ENCODE results near the gene TUT1.
"Not testable (repeated sequence)": the region's sequence is repeated elsewhere in the genome, so short reads cannot be mapped to it uniquely, and the experiment has no call there.

Gene TUT1

DNA sequence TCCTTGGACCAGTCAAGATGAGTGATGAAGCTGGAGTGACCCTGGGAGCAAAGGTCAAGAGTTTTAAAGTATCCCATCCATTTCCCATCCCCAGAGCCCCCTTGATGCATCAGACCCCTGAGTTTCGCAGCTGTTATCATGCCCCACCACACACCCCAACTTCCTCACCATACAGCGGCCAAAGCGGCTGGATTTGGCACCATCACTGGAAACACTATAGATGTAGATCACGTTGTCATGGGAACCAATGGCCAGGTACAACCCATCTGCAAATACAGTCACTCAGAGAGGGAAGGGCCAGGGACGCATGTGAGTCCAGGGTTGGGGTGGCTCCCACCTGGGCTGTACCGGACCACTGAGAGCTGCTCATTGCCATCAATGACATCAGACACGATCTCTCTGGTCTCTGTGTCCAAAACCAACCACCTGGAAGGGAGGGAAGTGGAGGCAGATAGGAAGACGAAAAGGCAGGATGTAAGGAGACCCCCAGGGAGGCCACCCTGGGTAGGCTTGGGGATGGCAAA is 12.5 kb upstream of the TUT1 start:
- DNase-seq = no peak

DNA sequence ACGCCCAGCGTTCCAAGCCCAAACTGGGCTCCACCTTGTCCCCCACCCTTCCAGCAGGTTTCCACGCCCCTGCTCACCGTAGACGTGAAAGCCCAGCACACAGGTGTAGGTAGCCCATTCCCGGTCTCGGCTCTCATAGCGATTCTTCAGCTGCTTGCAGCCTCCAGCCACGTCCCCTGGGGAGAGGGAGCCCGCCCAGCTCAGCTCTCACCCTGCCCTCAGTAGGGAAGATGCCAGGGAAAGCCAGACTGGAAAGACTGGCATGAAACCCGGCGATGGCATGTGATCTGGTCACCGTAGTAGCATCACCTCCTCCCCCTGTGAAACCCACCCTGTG is 11.7 kb upstream of the TUT1 start:
- no peak for DNase-seq

DNA sequence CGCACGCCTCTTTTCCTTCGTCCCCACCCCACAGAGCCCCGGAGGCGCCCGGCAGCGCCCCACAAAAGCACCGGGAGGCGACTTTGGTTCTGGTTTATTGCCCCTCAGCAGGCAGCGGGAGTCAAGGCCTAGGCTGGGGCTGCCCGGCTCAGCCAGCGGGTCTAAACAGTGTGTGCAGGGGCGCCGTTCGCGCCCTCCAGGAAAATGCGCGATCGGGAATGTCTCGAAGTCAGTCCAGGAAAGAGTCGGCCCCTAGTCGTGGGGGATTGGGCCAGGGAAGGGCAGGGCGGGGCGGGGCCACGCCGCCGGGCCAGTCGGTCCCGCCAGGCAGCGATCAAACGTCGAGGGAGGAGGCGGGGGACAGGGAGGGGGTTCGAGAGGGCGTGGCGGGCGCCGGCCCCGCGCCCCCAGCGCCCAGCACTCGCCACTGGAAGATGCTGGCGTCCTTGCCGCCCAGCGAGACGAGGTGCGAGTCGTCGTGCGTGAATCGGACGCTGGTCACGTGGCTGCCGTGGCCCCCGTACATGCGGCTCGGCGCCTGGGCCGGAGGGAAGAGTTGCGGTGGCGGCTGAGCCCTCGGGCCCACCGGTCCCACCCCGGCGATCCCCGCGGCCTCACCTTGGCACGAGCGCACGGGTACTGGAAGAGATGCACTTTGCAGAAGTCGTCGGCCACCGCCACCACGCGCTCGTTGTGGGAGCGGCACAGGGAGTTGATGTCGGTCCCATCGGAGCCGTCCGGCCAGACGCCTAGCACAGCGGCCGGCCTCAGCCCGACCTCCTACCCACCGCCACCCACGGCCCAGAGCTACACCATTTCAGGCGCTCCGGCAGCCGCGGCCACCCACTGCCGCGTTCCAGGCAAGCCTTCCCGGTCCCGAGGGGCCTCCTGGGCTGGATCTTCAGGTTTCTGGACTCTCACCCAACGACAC is 11.1 kb upstream of the TUT1 start:
- no peak for DNase-seq

DNA sequence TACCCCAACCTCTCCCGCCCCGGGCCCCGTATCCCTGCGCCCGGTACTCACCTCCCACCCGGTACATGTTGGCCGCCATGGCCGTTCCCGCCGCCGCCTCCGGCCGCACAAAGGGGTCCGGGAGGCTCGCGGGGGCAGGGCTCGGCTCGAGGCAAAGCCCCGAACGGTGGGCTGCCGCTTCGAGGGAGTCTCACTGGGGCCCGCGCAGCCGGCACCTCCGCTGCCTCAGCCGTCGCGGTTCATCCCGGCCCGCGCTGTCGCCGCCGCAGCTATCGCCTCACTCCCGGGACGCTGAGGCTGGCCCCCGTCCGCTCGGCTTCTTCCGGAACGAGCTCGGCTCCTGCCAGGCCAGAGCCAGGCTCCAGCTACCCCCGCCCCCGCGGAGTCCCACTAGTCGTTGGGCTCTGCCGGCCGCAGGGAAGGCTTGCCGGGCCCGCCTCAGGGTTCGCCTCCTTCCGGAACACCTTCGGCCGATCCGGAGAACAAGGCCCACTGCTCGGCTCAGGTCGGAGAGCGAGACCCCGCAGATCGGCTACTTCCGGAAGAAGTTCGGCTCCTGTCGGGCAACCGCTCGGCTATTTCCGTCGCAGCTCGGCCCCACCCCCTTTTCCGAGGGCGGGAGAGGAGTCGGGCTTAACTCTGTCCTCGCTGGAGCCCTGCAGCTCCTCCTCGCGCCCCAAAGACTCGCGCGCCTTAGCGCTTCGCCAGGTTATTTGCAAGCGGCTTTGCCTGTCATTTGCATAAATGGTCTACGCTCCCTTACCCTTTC is 10.2 kb upstream of the TUT1 start, which contains the start of gene MTA2:
Gene MTA2 (minus strand): TSS at position 494 of the 769 bp plus-strand sequence. CDS start 415 bp downstream, at position 79.
- DNase-seq = peak; percentile 99

DNA sequence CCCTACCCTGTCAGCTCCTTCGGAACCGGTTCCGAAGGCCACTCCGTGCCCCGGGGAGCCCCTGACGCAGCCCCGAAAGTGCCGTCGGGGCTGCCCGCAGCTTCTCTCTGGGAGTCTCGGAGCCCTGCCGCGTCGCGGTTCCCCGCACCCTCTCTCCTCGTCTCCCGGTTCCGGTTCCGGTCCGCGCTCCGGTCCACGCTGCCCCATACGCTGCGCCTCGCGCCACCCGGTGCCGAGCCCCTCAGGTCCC is 9.7 kb upstream of the TUT1 start:
- no peak for DNase-seq

DNA sequence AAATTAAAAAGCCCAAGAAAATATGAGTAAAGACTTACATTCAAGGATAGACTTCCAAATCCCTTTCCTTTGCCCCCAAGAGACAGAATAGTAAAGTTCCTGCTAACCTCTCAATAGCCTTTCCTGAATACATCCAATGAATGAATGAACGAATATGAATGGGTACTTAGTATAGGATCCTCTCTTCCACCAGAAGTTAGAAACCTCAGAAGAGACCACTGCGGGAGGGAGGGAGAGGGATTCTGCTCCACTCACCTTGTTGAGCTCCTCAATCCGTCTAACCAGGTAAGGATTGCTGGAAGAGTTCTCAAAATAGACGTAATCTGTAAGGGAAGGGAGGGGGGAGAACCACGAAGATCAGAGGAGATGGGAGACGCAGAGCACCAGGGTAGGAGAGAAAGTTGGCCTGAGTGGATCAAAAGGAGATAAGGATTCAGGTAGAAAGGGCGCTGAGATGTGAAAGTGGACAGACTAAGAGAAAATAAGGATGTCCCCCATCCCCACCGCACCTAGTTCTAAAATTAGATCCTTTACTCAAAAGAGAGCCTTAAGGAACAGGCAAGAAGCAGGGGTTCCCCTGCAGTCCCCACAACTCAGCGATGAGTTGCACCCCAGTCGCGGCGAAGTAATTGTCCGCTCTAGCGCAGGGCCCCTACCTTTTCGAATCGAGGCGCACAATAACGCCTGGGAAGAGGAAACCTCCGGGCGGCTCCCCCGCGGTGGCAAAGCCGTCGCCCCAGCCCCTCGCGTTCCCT is 9.2 kb upstream of the TUT1 start:
- no peak for DNase-seq

DNA sequence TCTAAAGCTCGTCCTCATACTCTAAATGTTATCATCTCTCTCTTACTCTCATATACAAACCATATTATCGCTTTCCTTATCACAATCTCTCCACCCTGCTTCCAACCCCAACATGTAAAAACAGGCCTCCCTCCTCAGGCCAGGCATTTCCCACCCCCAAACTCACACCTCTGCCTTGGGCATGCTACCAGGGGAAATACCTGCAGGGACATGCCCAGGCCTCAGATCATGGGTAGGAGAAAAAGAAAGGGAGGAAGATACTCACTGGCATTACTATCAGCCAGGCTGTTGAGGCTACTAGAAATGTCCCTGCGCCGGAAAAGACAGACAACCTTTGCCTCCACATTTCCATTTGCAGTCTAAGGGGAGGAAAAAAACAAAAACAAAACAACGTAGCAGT is 8.6 kb upstream of the TUT1 start:
- DNase-seq = no peak

DNA sequence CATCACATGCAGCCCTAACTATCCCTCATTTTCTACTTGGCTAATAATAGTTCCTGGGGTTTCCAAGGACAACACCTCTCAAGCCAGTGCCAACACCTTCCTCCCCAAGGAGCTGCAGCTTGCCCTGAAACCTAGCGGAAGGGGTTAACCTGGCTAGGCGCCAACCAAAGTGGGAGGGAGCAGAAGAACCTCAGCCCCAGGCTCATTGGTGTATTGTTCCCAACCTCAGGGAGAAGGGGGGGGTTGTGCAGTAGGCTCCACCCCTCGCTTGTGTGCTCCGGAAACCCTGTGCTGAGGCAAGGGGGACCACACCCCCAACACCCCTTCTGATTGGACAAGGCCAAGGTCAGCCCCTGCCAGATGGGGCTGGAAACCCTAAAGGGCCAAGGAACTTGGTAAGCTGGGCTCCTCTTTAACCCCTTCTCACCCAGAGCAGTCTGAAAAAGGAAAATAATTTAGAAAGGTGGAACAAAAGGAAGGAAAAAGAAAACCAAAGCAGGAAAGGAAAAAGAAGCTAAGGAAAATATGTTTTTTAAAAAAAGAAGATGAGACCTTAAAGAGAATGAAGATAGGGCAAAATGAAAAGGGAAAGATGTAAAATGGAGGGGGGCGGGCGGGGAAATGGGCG is 7.9 kb upstream of the TUT1 start:
- peak; percentile 92 for DNase-seq

DNA sequence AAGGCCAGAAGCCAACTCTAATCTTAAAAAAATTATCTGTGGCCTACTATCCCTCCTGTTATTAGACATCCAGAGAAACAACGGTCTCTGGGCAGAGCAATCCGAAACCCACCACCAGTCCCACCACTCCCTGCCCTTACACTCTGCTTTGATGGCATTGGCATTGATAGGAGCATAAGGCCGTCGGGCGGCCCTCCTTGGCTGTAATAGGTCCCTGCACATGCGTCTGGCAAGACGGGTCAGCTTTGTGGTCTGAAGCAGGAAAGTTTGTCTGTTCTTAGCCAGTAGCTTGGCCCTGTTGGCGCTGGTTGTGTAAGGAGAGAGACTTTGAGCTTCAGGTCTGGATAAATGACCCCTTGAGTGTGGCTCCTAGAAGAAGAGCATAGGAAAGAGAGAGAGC is 3.8 kb upstream of the TUT1 start:
- DNase-seq = no peak

DNA sequence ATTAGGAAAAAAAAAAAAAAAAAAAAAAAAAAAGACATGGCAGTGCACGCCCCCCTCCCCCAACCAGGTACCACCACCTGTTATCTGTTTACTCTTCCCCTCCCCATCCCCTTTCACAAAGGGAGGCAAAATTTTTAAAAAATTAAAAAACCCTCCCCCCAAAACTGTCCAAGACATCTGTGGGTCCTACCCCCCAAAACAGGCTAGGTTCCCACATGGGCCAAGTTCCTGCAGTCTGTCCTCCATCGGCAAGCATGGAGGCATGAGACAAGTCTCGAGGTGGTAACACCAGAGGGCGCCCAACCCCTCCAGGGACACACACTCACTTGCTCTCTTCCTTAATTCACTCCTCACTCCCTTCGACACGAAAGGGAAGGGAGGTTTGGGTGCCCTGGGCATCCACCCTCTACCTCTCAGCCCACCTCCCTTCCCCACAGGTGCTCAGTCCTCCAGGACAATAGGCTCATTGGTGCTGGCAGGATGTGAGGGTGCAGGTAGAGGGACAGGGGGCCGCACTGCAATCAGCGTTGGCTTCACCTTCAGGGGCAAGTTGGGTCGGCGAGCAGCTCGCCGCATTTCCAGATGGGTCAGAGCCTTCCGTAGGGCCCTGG is 2.2 kb upstream of the TUT1 start:
- DNase-seq = peak; percentile 64

DNA sequence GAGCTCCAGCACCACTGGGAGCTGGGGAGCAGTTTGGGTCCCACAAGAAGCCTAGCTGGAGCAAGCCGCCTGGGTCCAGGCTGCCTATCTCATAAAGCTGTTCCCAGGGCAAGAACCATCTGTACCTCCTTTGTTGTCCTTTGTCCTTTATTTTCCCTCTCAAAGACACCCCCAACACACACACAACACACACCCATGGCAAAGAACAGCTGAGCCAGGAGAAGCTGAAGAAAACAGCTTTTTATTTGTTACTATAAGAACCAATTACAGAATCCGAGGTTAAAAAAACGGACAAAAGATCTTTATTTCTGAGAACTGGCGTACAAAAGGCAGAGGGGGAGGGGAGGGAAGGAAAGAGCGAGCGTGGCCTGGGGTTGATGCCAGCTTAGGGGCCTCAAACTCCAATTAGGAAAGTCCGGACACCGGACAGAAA is 1.7 kb upstream of the TUT1 start:
- no peak for DNase-seq

DNA sequence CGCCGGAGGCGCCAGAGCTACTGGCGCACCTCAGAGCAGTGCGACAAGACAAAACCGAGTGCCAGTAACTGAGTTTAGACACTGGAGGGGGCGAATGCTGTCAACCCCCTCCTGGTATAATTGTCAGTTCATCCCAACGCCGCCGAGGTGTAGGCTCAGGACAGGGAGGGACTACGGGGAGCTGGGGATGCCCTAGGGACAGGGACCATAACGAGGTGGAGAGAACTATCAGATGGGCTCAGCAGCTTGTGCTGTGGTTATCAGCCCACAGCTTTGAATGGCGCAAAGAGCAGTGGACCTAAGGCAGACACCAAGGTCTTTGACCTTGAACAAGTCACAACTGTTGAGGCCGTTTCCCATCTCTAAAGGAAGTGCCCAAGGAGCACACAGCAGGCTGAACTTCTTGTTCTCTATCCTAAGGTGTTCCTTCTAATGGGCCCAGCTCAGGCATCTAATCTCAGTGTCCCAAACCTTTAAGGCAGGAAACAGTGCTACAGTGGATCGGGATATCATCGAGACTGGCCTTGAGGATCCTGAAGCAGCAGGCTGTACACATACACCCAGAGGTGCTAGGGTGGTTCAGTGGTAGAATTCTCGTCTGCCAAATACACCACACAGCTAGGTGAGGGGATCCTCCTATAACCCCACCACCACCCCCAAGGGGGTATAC is 958 bp upstream of the TUT1 start:
- no peak for DNase-seq

DNA sequence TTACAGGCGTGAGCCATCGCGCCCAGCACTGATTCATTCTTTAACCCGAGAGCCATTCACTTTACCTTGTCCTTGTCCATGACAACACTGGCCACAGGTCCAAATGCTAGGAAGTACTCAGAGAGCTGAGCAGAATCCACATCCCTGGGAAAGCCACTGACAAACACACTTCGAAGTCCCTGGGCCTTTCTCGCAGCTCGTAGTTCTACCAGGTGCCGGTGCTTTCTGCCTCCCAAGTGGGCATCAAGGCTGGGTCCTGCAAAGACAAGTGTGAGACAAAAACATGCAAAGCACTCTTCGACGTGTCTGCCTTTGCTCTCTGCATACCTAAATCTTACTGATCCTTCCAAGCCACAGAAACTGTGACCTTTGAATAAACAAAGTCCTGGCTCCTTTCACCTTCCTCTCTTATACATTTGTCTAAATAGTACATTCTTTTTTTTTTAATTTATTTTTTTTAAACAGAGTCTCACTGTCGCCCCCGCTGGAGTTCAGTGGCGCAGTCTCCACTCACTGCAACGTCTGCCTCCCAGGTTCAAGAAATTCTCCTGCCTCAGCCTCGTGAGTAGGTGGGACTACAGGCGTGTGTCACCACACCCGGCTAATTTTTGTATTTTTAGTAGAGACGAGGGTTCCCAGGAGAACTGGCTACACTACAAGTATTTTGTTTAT is 2.2 kb downstream of the TUT1 start:
- DNase-seq = no peak

DNA sequence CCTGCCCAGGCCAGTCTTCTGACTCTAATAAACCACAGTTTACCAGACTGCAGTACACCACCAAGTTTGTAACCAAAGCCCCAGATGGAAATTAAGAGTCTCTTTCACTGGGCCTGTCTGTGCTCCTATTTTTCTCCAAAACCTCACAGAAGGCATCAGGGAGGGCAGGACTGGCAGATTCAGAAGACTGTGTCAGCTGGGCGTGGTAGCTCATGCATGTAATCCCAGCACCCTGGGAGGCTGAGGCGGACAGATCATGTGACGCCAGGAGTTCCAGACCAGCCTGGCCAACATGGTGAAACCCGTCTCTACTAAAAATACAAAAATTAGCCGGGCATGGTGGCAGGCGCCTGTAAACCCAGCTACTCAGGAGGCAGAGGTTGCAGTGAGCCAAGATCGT is 6.0 kb downstream of the TUT1 start:
- not testable (repeated sequence) for DNase-seq

DNA sequence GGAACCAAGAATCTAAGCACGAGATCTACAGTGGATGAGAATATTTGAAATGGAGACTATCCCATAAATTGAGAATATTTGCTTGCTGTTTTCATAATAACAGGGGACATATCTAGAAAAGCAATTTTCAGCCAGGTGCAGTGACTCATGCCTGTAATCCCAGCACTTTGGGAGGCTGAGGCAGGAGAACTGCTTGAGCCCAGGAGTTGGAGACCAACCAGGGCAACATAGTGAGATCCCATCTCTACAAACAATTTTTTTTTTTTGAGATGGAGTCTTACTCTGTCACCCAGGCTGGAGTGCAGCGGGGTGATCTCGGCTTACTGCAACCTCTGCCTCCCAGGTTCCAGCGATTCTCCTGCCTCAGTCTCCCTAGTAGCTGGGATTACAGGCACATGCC is 9.6 kb downstream of the TUT1 start:
- not testable (repeated sequence) for DNase-seq

DNA sequence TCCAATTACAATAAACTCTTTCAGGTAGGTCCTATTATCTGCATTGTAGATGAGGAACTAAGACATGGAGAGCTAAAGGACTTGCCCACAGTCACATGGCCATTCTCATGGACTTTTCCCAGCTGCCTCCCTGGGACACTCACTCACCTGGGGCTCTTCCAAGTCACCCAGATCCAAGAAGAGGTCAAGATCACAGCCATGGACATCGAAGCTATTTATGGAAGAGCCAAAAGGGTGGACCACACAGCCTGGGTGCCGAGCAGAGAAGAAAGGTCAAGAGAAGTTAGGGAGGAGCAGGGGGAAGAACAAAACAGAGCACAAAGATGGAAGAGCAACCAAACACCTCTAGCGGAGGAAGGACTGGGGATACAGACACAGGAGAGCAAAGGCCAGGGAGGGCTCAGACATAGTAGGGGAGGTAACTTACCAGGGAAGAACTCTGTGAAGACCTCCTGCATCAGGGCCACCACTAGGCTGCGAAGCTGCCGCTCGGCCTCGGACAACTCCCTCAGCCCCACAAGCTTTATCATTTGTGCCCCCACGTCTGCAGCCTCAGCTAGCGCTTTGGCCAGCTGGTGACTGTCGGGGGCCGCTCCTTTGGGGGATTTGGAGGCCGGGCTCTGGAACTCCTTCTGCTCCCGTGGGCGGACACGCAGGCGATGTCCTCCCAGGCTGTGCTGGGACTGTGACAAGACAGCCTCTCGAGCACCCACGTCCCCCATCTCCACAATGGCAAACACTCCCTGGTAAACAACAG is 10.2 kb downstream of the TUT1 start:
- no peak for DNase-seq

DNA sequence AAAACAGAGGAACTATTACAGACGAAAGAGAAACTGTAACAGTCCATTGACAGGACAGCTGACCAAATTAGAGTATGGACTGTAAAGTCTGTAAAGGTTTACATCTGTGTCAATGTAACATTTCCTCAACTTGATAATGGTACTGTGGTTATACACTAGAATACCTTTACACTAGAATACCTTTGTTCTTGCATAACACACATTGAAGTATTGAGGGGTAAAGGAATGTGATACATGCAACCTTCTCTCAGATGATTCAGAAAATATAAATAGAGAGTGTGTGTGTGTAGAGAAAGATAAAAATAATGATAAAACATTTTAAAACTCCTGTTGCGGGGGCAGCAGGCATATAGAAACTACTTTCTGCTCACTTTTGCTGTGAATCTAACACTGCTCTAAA is 12.1 kb downstream of the TUT1 start:
- no peak for DNase-seq

DNA sequence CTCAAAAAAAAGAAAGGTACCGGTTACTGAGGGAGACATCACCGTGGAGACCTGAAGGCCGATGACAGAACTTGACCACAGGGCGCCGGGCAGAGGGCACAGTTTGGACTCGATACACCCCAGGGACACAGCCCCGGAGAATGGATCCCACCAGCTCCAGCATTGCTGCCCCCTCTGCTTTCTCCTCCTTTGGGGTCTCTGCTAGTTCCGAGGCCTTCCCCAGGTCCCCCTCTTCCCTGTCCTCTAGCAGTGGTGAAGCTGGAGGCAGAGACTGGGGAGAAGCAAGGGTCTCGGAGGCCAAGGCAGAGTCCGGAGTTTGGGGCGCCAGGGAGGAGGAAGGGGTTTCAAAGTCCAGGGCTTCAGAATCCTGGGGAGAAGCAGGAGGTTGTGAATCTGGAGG is 12.8 kb downstream of the TUT1 start:
- no peak for DNase-seq

DNA sequence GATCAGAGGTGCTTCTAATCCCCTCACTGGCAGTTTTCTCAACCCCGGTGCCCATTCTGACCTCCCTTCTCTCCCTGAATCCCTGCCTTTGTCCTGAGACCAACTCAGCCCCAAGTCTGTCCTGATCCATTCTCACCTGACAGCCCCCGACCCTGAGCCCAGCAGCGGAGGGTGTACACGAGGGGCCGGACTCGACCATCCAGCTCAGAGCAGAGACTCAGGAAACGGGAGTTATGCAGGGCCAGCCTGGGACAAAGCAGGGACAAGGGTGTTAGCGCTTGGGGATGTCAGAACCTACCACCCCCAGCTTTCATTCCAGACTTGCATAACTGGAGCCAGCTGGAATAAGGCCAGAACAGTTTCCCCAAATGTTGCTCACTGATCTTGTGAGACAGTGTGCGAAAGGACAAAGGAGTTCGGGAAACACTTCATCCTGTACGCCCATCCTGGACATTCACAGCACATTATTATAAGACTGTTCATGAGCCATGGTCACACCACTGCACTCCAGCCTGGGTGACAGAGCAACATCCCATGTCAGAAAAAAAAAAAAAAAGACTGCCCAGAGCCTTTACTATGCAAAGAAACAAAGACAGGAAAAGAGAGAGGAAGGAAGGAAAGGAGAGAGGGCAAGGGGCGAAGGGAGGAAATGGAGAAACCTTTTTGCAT is 14.1 kb downstream of the TUT1 start:
- no peak for DNase-seq

DNA sequence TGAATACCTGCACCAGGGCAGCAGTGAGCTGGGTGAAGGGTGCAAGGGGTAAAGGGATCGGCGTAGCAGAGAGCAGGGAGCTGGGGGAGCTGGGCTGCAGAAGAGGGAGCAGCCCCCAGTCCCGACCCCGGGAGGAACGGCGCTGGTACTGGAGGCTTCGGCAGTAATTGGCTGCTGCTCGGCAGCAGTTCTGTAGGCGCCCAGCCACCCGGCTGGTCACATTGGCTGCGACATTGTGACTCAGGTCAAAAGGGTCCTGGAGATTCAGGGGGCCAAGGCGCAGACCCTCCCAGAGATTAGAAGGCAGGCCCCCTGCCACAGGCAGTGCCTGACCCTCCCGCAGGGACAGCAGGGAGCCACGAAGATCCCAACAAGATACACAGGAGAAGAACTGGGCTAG is 15.5 kb downstream of the TUT1 start:
- DNase-seq = no peak
